HG03571 (cell line): ENCODE measurements around the gene CALD1.

Source experiments
- ATAC-seq: cut with Tn5 transposase; IDR thresholded peaks from one replicate; pipeline ENCODE4 v1.9.1; 2021; ENCODE audit not compliant: unreplicated experiment

CALD1 gene

GRCh38 chr7:134856691-134857090, 77.3 kb downstream of the CALD1 start:
- ATAC-seq = no peak

DNA sequence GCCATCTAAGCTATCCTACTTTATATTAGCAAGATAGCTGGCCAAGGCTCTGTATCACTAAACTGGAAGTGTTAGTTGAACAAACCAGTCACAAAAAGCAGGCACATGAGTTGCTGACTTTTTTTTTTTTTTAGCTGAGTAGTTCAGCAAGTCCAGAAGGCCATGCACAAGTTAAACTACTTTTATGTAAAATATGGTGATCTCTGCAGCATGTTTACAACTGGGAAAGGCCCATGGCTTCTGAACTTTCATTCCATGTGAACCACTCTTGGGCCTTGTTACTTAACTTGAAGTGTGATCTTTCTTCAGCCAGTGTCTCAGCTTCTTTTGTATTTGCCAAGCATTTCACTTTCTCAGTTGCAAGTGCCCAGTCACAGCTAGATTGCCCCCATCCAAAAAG, 78.5 kb downstream of the CALD1 start:
- no peak for ATAC-seq

GRCh38 chr7:134859783-134860182, 80.3 kb downstream of the CALD1 start:
- ATAC-seq = no peak

- ATAC-seq = no peak
These were observed 85.8 kb downstream of the CALD1 start for GRCh38 chr7:134865001-134865845.

DNA sequence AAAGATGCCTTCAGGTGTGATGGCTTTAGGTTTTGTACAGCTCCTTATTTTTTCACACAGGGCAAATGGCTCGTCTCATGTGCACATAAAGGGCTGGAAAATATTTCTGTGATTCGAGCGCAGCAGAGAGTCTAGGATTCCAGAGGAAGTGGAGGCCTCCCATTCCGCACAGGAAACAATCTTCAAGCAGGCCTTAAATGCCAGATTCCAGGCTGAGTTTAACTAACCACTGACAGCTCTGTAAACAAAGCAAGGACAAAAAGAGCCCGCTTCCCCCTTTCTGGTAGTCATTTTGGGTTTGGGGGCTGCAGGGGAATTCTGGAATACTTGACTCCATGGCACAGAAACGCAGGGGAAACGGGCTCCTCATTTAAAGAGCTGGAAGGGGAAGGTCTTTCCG, 87.2 kb downstream of the CALD1 start:
- ATAC-seq = no peak

GRCh38 chr7:134870156-134870555, 90.7 kb downstream of the CALD1 start:
- no peak for ATAC-seq

- ATAC-seq = no peak
These were observed 91.3 kb downstream of the CALD1 start for GRCh38 chr7:134870781-134871180.

GRCh38 chr7:134873253-134873652, 93.8 kb downstream of the CALD1 start:
- ATAC-seq = no peak

GRCh38 chr7:134874407-134874806, 95.0 kb downstream of the CALD1 start:
- ATAC-seq = no peak

GRCh38 chr7:134875867-134876266, 96.4 kb downstream of the CALD1 start:
- ATAC-seq = no peak

- ATAC-seq = no peak
These were observed 99.4 kb downstream of the CALD1 start for GRCh38 chr7:134878746-134879357.

DNA sequence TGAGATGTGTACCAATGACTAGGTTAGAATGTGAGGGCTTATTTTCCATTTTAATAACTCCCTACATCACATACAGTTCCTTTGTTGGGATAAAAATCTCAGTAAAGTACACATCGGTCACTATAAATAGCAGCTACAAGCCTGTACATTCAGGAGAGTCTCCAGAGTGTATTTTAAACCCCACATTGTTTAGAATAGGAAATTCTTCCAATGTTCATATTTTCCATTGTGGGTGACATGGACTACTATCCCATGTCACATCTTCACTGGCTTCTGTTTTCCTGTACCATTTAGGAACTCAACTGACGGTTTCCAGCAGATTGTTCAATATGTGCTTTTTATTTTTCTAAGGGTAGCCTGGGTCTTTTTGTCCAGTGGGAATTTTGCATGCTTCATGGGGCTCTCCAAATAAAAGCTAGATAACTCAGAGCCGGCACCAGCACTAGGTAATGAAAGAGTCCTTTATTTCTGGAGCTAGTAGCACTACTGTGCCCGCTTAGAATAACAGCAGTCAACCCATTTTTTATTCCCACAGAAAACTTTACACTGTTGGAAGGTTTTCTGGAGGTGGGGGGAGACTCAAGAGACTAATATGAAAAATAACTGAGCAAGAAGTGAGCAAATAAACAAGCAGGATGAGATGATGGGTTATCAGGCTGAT, 100.5 kb downstream of the CALD1 start:
- ATAC-seq = no peak

DNA sequence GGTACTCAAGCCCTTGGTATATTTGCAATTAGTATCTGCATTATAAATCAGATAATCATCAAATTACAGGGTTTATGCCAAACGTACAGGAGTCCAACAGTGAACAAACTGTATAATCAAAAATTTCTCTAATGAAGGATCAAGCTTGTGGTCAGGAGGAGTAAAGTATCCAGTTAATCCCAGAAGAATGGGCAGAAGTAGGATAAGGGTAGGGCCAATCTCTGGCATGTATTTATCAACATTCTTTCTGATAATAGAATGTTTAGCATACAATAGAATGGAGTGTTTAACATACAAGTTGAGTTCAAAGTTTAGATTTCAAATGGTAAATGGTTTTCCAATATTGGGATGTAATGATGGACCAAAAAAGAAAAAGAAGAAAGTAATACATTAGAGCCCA, 103.0 kb downstream of the CALD1 start:
- no peak for ATAC-seq

- no peak for ATAC-seq
These were observed 106.5 kb downstream of the CALD1 start for GRCh38 chr7:134885967-134886352.

DNA sequence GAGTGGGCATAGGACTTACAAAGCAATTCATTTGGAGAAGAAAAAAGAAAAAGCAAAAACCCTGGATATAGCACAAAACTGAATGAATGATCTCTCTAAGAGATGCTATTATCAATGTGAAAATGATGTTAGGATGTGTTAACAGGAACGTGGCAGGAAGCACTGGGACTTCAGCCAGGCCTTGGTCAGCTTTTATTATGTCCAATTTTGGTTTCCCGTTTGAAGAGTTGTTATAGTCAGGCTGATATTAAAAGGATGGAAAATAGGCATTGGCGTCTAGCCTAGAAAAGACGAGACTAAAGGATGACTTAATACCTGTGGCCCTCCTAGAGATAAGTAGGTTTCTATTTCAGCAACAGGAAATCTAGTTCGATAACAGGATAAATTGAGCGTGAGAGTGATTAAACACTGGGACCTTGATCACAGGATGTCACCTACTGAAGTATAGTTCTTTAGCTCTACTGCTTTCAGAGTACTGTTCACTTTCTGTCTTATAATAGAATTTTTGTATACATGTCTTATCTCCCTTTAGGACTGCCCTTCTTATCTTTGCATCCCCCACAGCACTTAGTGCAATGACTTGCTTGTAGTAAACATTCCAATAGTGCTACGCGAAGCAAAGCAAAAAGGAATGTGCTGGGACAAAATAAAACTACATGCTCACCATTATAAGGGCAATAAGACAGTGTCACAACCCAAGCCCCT, 107.1 kb downstream of the CALD1 start:
- no peak for ATAC-seq

DNA sequence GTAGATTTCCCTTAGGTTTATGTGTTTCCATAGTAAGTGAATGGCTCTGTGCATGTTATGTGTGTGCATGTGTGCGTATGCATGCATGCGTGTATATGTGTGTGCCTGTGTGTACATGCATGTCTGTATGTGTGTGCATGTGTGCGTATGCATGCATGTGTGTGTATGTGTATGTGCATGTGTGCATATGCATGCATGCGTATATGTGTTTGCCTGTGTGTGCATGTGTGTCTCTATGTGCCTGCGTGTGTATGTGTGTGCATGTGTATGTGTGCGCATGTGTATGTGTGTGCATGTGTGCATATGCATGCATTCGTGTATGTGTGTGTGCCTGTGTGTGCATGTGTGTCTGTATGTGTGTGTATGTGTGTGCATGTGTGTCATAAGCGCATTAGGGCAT, 108.1 kb downstream of the CALD1 start:
- ATAC-seq = no peak

GRCh38 chr7:134888141-134888740, 108.8 kb downstream of the CALD1 start:
- ATAC-seq = no peak

- ATAC-seq = no peak
These were observed 111.1 kb downstream of the CALD1 start for GRCh38 chr7:134890246-134891240.

GRCh38 chr7:134891262-134891695, 111.8 kb downstream of the CALD1 start:
- ATAC-seq = no peak
